ENCODE measurements around the gene LDB1. TPM values are rescaled to one million over a fixed set of nuclear protein-coding genes. Genes with fewer than 3 reads are reported as not detected.

The LDB1 gene
- total RNA-seq, 1 experiment from 2014 or later, result 63.9 TPM

DNA sequence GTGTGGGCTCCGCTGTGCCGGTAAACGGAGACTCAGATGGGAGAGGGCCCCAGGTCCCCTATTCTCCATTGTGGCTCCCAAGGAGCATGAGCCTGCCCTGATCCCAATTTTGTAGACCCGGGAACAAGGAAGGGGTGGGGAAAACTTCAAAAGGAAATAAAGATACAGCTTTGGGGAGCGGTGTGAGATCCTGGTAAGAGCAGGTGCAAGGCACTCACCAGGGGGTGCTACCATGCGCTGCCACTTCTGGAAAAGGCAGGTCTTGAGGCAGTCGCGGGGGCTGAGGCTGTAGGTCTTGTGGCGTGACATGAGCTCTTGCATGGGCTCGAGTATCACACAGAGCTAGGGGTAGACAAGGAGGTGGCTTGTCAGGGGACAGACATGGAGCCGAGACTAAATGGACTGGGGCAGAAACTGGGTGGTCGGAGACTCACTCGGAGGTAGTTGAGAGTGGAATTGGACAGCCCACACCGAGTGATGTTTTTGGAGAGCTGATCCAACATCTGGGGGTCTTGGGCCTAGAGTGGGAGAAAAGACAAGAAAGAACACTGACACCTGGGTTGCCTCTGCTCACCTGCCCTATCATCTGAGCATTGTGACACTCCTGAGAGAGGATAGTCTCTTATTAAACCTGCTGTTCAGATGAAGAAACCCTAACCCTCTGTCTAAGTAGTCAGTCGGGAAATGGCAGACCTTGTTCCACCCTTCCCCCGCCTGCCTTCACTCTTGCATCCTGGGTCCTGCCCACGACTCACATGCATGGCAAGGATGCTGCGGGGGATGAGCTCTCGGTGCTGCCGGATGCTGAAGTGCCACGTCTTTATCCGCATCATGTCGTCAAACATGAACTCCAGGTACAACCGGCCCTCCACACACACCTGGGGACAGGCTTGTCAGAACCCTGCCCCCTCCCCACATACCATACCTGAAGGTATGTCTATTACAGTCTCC lies 10.7 kb downstream of the LDB1 start (continued):
- TF ChIP-seq ATF3 (IDR thresholded peaks at IDR 0.05), result no peak

GRCh38 chr10:102106998-102107397 lies 13.2 kb downstream of the LDB1 start:
- BruUV-seq (replicated peaks), result no TSS peak
- TF ChIP-seq, protein P1, sequence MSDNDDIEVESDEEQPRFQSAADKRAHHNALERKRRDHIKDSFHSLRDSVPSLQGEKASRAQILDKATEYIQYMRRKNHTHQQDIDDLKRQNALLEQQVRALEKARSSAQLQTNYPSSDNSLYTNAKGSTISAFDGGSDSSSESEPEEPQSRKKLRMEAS (IDR thresholded peaks at IDR 0.05), result no peak
- TF ChIP-seq RAD21 (IDR thresholded peaks at IDR 0.05; ENCODE audit: low read depth) (no peak), ELF1 (IDR thresholded peaks at IDR 0.05; ENCODE audit: borderline replicate concordance, low read depth) (no peak), ATF3 (IDR thresholded peaks at IDR 0.05) (no peak)
- TF ChIP-seq, protein P2, sequence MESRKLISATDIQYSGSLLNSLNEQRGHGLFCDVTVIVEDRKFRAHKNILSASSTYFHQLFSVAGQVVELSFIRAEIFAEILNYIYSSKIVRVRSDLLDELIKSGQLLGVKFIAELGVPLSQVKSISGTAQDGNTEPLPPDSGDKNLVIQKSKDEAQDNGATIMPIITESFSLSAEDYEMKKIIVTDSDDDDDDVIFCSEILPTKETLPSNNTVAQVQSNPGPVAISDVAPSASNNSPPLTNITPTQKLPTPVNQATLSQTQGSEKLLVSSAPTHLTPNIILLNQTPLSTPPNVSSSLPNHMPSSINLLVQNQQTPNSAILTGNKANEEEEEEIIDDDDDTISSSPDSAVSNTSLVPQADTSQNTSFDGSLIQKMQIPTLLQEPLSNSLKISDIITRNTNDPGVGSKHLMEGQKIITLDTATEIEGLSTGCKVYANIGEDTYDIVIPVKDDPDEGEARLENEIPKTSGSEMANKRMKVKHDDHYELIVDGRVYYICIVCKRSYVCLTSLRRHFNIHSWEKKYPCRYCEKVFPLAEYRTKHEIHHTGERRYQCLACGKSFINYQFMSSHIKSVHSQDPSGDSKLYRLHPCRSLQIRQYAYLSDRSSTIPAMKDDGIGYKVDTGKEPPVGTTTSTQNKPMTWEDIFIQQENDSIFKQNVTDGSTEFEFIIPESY (IDR thresholded peaks at IDR 0.05; ENCODE audit: extremely low read depth, insufficient replicate concordance, low read length), result no peak
- Histone ChIP-seq H3K36me3 (ENCODE audit: control insufficient read depth in 1 of 2, insufficient read depth in 2 of 2, low read length in 2 of 2) (peaks cover 32 to 41% of the 10 kb centered on the region in 2 experiments), H3K4me2 (ENCODE audit: low read length) (no peak overlapping the region), H3K9me3 (ENCODE audit: control insufficient read depth in 1 of 2, insufficient read depth in 1 of 2, low read depth in 1 of 2, low read length in 2 of 2) (no peaks in the 10 kb centered on the region), H3K27me3 (ENCODE audit: insufficient read depth, low read length) (no peaks in the 10 kb centered on the region), H3K4me3 (replicated peaks in 1 of 2; ENCODE audit: low read depth in 1 of 2, low read length in 2 of 2) (no peak overlapping the region), H2AFZ (ENCODE audit: low read depth, low read length, poor library complexity, severe bottlenecking) (no peak overlapping the region), H3K4me1 (ENCODE audit: control insufficient read depth in 1 of 2, insufficient read depth in 2 of 2, low read length in 2 of 2) (peaks cover 0 to 2% of the 10 kb centered on the region in 2 experiments; a peak in 1 of 4 replicates), H4K20me1 (ENCODE audit: insufficient read depth) (no peaks in the 10 kb centered on the region), H3K27ac (ENCODE audit: low read depth, low read length) (no peak overlapping the region), H3K9ac (ENCODE audit: low read length) (no peak overlapping the region), H3K79me2 (ENCODE audit: insufficient read depth, low read length) (peaks cover 9% of the 10 kb centered on the region), H3K9me2 (ENCODE audit: insufficient read depth) (no peaks in the 10 kb centered on the region)
- CTCF ChIA-PET, result interaction anchor here (0.6 to 1.3 kb wide), 2 partner anchors 15 to 317 kb away, joined by 3 read pairs; no protein-coding TSS in a partner anchor
- RAD21 ChIA-PET (ENCODE audit: low non-redundant PET in 1 of 2, low total read pairs in 2 of 2, uncharacterized antibody in 2 of 2, unreplicated experiment in 2 of 2), result no interaction called here
- DNase-seq (ENCODE audit: low read depth, low spot score), result no peak
- POLR2A ChIA-PET, result no interaction called here
- intact Hi-C loops (cut with micrococcal nuclease), result no loop called here
- ATAC-seq, result 0 out of 2 replicates have a peak, but pooled peaks have one; percentile 18

Data from HCT116 (cell line).